Activated T-helper 2 cell treated with anti-CD3 and anti-CD28 coated beads, Interferon-gamma antibody, Interleukin-2, Interleukin-4, amounts not matched to agents 10 μg/mL and 5 μg/mL and 100 μg/mL, durations not matched to agents 14 hours and 24 hours and 36 hours (primary cell): ENCODE results near the gene SHF. TPM values are rescaled to one million over a fixed set of nuclear protein-coding genes. Genes with fewer than 3 reads are reported as not detected.
"Not testable (repeated sequence)": the region's sequence is repeated elsewhere in the genome, so short reads cannot be mapped to it uniquely, and the experiment has no call there.

Source experiments
- DNase-seq: peaks from one replicate; pipeline ENCODE4 v3.0.0; 2021; ENCODE audit warnings: low spot score
- H3K27ac Mint-ChIP-seq: one replicate; pipeline ENCODE4 v1.8.0; 2021; ENCODE audit warnings: mixed read lengths
- H3K27me3 Mint-ChIP-seq: one replicate; pipeline ENCODE4 v1.8.0; 2021; ENCODE audit warnings: low read depth, mixed read lengths
- H3K36me3 Mint-ChIP-seq: one replicate; pipeline ENCODE4 v1.8.0; 2021; ENCODE audit warnings: low read depth, mixed read lengths
- H3K4me1 Mint-ChIP-seq: one replicate; pipeline ENCODE4 v1.8.0; 2021; ENCODE audit warnings: low read depth, mixed read lengths
- H3K4me3 Mint-ChIP-seq: one replicate; pipeline ENCODE4 v1.8.0; 2021; ENCODE audit warnings: low read depth, mild to moderate bottlenecking, moderate library complexity, mixed read lengths
- H3K9me3 Mint-ChIP-seq: one replicate; pipeline ENCODE4 v1.8.0; 2021; ENCODE audit warnings: mixed read lengths
- intact Hi-C: fragments of 100-400 bp; cut with micrococcal nuclease; formaldehyde crosslinking; loops from one replicate; pipeline ENCODE4 v1.15.1; 2023
- total RNA-seq: library from RNA; stranded (reverse); gene quantifications from 2 replicates; pipeline ENCODE4 v1.2.3, GENCODE V29; 2022

SHF gene, protein sequence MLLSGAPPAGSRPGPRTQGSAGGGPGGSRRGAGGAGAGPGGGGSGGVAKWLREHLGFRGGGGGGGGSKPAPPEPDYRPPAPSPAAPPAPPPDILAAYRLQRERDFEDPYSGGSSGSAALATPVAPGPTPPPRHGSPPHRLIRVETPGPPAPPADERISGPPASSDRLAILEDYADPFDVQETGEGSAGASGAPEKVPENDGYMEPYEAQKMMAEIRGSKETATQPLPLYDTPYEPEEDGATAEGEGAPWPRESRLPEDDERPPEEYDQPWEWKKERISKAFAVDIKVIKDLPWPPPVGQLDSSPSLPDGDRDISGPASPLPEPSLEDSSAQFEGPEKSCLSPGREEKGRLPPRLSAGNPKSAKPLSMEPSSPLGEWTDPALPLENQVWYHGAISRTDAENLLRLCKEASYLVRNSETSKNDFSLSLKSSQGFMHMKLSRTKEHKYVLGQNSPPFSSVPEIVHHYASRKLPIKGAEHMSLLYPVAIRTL
- total RNA-seq, result 16.3 and 16.4 TPM in 2 replicates

DNA sequence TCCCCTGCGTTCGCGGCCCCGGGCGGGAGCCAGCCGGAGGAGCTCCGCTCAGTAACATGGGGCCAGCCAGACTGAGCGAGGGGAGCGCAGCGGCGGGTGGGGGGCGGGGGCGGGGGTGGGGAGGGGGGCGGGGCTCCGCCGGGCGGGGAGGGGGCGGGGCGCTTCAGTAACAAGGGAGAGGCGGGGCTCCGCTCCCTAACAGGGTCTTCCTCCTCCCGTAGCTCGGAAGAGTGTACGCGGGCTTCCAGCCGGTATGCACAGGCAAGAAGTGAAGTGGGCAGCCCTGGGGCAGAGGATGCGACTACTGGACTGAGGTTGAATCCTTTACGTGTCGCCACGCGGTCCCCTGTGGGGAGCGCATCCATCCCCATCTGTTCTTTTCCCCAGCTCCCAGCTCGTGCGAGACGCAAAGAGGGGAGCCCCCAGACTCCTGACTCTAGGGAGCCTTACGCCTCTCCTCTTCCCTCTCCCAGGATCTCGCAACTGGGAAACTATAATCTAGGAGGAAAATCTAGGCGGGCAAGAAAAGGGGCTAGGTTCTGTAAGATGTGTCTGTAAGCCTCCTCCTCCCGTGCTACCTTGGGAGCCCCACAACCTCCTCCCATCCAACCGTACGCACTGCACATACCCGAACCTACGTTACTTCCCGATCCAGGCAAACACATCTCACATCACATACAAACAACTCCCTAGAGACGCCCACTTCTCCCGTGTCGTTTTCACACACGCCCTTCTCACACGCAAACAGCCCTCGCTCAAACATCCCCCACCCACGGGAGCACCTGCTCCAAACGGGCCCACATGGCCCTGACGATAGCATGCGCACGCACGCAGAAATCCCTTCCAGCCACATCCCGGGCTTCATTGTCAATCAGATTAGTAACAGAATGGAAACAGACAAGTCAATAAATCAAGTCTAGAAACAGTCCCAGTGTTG, at the start of gene SHF:
TSS of gene SHF (minus strand) at position 73 of the 937 bp plus-strand sequence. CDS start at position 58, 15 bp downstream.
- DNase-seq, result peak; percentile 26
- Mint-ChIP-seq H3K4me3 (peak within 1 kb of the TSS; percentile 89), H3K27me3 (peaks cover 7% of the 10 kb centered on the region), H3K4me1 (peaks cover 27% of the 10 kb centered on the region), H3K36me3 (no peaks in the 10 kb centered on the region), H3K9me3 (no peaks in the 10 kb centered on the region), H3K27ac (peak within 1 kb of the TSS; percentile 92)
- intact Hi-C loops, result loop anchor here (1.0 kb wide), 1 partner anchor 10 kb away; no protein-coding TSS in a partner anchor

DNA sequence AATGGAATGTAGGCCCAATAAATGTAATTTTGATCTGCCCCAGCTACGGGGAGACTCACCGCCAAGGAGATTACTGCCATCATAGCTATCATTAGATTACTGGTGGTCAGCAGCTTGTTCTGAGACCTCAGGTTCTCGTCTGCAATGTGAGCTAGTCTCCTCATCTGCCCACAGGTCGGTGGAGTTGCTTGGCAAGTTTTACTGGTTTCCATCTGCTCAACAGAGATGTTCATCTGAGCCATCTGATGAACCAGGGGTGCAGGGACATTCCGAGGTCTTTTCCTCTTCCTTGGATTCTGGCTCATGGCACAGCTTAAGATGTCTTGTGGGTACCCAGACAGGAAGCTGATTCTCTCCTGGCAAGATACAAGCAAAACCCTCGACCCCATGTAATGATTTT, 49.0 kb upstream of the SHF start:
- intact Hi-C loops, H3K4me3 Mint-ChIP-seq, H3K4me1 Mint-ChIP-seq, H3K36me3 Mint-ChIP-seq, DNase-seq, H3K27me3 Mint-ChIP-seq, H3K27ac Mint-ChIP-seq: not testable (repeated sequence)
- peaks cover 50% of the 10 kb centered on the region for H3K9me3 Mint-ChIP-seq

DNA sequence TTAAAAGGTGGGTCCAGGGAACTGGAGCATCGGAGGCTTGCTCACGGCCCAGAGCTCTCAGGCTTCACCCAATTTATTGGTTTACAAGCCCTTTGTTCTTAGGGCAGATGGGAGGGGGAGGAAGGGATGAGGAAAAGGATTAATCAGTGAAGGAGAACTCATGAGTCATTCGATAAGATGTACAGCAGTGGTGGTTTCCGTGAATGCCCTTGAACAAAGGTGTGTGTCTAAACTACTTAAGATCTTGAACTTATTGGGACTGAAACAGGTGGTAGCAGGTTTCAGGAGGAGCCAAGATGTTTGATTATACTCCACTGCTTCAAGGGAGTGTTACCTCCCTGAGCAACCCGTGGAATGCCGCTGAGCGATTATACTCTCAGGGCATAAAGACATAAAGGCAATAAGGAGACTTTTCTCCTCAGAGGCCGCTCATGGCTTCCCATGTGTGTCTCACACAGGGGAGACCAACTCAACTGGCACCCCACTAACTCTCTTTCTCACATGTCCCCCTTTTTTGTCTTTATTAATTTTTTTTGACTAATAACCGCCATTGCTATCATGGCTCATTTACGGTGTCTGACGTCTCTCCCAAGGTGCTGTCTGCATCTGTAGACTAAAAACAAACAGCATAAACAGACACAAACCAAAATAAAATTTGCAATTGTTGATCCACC, 46.9 kb upstream of the SHF start:
- intact Hi-C loops, result no loop called here
- Mint-ChIP-seq H3K4me3 (no peak overlapping the region), H3K27ac (no peak overlapping the region), H3K36me3 (no peaks in the 10 kb centered on the region), H3K9me3 (peaks cover 30% of the 10 kb centered on the region), H3K27me3 (peaks cover 7% of the 10 kb centered on the region), H3K4me1 (no peaks in the 10 kb centered on the region)
- no peak for DNase-seq

DNA sequence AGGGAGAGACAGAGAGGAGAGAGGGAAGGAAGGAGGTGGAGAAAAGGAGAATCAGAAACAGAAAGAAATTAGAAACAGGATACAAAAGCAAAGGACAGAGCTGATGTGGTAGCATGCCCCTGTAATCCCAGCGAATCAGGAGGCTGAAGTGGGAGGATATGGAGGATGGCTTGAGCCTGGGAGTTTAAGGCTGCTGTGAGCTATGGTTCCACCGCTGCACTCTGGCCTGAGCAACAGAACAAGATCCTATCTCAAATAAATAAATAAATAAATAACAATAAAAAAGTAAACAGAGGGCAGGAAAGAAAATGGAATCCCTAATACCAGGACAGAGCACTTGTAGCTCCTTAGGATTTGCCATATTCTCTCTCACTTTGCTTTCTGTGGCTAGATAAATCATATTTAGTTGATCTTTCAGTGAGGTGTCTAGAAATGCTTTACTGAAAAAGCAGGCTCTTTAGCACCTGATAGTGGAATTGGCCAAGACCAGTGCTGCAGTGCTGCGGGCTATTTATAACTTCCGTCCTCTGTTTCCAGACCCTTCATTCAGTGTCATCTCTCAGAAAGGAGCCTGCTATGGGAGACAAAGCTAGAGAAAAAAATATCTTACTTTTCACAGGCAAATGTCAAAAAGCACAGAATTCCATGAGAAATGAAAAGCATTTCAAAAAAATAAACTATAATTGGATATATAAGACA, 44.2 kb upstream of the SHF start:
- Mint-ChIP-seq H3K27me3 (peaks cover 7% of the 10 kb centered on the region), H3K36me3 (no peaks in the 10 kb centered on the region), H3K9me3 (peaks cover 15% of the 10 kb centered on the region), H3K4me1 (no peaks in the 10 kb centered on the region), H3K4me3 (no peak overlapping the region), H3K27ac (no peak overlapping the region)
- intact Hi-C loops, result no loop called here
- DNase-seq, result no peak

DNA sequence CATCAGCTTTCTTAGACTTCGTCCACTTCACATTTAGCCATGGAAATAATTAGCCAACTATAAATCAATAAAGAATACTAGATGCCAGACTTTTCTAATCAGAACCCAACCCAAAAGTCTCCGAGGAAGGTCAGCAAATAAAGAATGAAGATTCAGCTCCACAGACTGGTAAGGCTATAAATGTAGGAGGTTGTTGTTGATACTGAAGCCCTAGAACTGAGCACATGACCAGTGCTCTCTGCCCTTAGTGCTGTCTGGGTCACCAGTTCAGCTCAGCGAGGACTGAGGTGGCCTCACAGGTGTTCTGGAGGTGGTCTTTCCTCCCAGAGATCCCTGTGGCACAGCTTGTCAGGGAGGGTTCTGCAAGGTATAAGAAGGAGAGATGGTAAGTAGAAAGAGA, 43.4 kb upstream of the SHF start:
- Mint-ChIP-seq H3K4me3 (no peak overlapping the region), H3K27me3 (peaks cover 7% of the 10 kb centered on the region), H3K27ac (no peak overlapping the region), H3K9me3 (peaks cover 13% of the 10 kb centered on the region), H3K4me1 (no peaks in the 10 kb centered on the region), H3K36me3 (no peaks in the 10 kb centered on the region)
- intact Hi-C loops, result no loop called here
- DNase-seq, result no peak

DNA sequence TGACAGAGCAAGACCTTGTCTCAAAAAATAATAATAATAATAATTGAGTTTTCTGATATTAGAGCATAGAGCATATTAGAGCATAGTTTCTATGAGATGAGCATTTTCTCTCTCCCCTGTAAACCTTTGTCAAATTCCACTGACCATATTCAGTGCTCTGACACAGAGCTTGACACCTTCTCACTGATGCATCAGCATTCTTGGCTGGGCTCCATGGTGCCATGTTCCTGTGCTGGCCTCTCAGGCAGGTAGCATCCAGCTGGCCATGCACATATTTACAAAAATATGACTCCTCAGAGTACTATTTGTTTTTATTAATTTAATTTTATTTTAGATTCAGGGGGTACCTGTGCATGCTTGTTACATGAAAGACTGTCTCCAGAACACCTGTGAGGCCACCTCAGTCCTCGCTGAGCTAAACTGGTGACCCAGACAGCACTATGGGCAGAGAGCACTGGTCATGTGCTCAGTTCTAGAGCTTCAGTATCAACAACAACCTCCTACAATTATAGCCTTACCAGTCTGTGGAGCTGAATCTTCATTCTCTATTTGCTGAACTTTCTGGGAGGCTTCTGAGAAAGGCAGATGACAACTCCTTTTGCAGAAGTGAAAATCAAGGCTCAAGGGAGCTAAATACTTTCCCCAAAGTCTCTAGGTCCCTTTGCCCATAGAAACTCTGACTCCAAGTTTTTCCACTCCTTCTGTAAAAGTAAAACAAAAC, 42.6 kb upstream of the SHF start:
- DNase-seq, result no peak
- H3K27me3 Mint-ChIP-seq, result peaks cover 7% of the 10 kb centered on the region
- no peak overlapping the region for H3K4me3 Mint-ChIP-seq
- H3K36me3 Mint-ChIP-seq, result no peaks in the 10 kb centered on the region
- intact Hi-C loops, result no loop called here
- peaks cover 11% of the 10 kb centered on the region for H3K9me3 Mint-ChIP-seq
- no peaks in the 10 kb centered on the region for H3K4me1 Mint-ChIP-seq
- H3K27ac Mint-ChIP-seq, result no peak overlapping the region

DNA sequence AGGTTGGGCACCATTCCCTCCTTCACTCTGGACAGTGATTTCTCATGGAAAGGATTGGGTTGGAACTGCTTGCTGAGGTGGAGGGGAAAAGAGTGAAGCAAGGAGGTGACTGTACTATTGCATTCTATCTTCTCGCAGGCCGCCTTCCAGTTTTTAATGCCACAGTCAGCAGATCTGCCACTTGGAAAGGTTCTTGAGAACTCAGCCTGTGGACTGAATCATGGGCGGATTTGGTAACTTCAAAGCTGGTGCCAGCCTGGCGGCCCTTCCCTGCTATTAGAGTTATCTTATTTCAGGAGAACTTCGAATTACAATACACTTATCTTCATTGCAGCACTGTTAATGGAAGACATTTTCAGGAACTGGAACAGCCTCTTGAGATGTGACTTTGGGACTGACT, 41.2 kb upstream of the SHF start:
- Mint-ChIP-seq H3K27me3 (peaks cover 7% of the 10 kb centered on the region), H3K4me3 (no peak overlapping the region), H3K4me1 (no peaks in the 10 kb centered on the region), H3K9me3 (no peaks in the 10 kb centered on the region), H3K36me3 (no peaks in the 10 kb centered on the region), H3K27ac (no peak overlapping the region)
- DNase-seq, result no peak
- intact Hi-C loops, result no loop called here

DNA sequence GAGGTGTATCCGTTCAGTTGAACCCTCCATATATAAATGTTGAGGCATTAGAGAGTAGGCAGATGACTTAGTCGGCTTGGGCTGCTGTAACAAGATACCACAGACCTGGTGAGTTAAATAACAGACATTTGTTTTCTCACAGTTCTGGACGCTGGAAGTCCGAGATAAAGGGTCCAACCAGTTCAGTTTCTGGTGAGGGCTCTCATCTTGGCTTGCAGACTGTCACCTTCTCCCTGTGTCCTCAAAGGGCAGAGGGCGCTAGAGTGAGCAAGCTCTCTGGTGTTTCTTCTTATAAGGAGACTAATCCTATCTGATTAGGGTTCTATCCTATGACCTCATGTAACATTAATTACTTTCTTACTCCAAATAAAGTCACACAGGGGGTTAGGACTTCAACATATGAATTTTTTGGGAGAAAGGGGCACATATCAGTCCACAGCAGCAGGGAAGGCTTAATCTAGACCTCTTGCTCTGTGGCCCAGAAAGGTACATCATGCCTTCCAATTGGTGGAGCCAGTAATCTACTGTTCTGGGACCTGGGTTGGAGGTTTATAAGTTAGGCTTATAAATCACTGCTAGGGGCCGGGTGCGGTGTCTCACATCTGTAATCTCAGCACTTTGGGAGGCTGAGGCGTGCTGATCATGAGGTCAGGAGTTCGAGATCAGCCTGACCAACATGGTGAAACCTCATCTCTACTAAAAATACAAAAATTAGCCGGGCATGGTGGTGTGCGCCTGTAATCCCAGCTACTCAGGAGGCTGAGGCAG, 37.9 kb upstream of the SHF start:
- peaks cover 21% of the 10 kb centered on the region for H3K27me3 Mint-ChIP-seq
- DNase-seq, result no peak
- no peaks in the 10 kb centered on the region for H3K4me1 Mint-ChIP-seq
- H3K4me3 Mint-ChIP-seq, result no peak overlapping the region
- H3K9me3 Mint-ChIP-seq, result no peaks in the 10 kb centered on the region
- intact Hi-C loops, result no loop called here
- H3K27ac Mint-ChIP-seq, result no peak overlapping the region
- H3K36me3 Mint-ChIP-seq, result no peaks in the 10 kb centered on the region

DNA sequence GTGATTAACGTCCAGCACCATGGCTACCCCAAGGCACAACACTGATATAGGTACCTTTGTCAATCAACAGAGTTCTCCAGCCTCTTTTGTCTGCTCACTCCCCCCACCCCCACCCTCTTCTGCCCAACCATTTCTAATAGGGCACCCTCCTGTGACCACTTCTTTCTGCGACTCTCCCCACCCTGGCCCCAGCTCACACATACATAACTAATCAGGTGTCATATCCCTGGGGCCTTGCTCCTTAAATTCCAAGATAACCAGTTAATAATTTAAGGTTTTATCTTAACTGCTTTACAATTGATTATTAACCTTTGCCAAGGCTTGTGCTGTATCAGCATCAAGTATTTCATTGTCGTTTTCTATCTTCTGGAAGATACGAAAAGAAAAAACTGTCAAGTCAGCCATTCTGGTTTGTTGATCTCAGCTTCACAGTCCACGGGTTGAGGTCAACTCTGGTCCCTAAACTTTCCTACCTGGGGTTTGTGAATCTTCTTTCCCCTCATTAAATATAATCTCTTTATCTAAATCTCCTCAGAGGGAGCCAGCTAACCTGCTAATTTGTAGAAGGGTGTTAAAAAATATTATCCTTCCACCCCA, 37.0 kb upstream of the SHF start:
- H3K36me3 Mint-ChIP-seq, result no peaks in the 10 kb centered on the region
- no peaks in the 10 kb centered on the region for H3K4me1 Mint-ChIP-seq
- no peaks in the 10 kb centered on the region for H3K9me3 Mint-ChIP-seq
- no peak overlapping the region for H3K27ac Mint-ChIP-seq
- H3K4me3 Mint-ChIP-seq, result no peak overlapping the region
- intact Hi-C loops, result no loop called here
- DNase-seq, result no peak
- peaks cover 22% of the 10 kb centered on the region for H3K27me3 Mint-ChIP-seq

DNA sequence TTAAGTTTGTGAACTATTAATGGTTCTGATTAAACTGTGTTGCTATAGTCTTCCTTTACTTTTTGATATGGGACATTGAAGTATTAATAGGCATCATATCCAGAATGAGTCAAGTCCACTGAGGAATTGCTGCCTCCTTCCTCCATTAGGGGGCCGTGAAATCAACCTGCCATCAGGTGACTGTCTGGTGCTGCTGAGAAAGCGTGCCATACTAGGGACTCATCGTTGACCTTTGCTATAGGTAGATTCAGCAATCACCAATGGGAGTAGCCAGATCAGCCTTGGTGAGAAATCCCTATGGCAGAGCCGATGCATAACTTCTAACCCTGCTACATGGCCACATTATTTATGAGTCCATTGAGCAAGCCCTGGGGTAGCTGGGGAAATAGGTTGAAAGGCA, 34.2 kb upstream of the SHF start:
- DNase-seq, result no peak

DNA sequence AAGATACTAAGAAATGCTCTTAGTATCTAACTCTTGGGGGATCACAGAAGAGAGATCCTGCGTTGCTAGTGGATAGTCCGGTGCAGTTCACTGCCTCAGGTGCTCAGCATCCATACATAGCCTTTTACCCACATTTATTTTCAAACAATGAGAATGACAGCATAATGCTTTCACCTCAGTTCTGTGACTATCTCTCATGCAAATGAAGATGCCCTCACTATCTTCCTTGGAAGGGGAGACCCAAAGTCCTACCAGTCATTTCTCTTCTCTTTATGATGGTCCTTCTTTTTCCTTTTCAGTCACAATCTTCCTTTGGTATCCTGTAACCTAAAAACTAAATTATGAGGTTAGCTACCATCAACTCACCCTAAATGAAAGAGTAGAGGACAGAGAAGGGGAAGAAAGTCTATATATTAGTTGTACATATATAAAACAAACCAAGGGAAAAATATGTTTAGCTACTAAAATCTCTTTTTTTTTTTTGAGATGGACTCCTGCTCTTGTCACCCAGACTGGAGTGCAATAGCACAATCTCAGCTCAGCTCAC, 33.4 kb upstream of the SHF start:
- intact Hi-C loops, result no loop called here
- DNase-seq, result no peak
- Mint-ChIP-seq H3K4me3 (no peak overlapping the region), H3K4me1 (no peaks in the 10 kb centered on the region), H3K36me3 (no peaks in the 10 kb centered on the region), H3K27ac (no peak overlapping the region), H3K27me3 (peaks cover 23% of the 10 kb centered on the region), H3K9me3 (no peaks in the 10 kb centered on the region)

More for the DNA sequence above, 34.2 kb upstream of the SHF start:
- Mint-ChIP-seq H3K9me3 (no peaks in the 10 kb centered on the region), H3K4me1 (no peaks in the 10 kb centered on the region), H3K27me3 (peaks cover 23% of the 10 kb centered on the region), H3K36me3 (no peaks in the 10 kb centered on the region), H3K4me3 (no peak overlapping the region), H3K27ac (no peak overlapping the region)
- intact Hi-C loops, result no loop called here
